ENCODE results near the gene NFE2L2.

Gene NFE2L2

GRCh38 chr2:177302552-177302951 lies 38.0 kb upstream of the NFE2L2 start:
- no peak for TF ChIP-seq CTCF (IDR thresholded peaks at IDR 0.05; ENCODE audit: low read depth, low read length)
- no peak overlapping the region for H3K4me3 ChIP-seq (ENCODE audit: low read depth, low read length)

DNA sequence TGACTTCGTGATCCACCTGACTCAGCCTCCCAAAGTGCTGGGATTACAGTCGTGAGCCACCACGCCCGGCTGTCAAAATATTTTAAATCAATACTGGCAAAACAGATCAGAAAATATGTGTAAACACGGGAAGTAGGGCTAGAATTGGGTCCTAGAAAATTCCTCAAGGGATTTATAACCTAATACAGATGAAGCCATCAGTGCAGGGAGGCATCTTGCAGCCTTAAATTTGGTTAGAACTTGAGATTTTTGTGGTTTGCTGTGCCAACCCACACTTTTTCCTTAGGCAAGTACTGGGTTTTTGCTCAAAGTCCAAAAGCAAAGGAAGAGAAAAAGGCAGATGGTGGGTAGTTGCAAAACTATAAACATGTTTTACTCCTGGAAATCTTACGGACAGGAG lies 33.7 kb upstream of the NFE2L2 start:
- no peak overlapping the region for H3K4me3 ChIP-seq (ENCODE audit: low read depth, low read length)
- no peak for TF ChIP-seq CTCF (IDR thresholded peaks at IDR 0.05; ENCODE audit: low read depth, low read length)

- TF ChIP-seq CTCF (IDR thresholded peaks at IDR 0.05; ENCODE audit: low read depth, low read length), result no peak; the same call in 1 of the 2 replicates
- H3K4me3 ChIP-seq (ENCODE audit: low read depth, low read length), result peak overlapping the region; percentile 37
These were observed 31.5 kb upstream of the NFE2L2 start for GRCh38 chr2:177296040-177296439.

DNA sequence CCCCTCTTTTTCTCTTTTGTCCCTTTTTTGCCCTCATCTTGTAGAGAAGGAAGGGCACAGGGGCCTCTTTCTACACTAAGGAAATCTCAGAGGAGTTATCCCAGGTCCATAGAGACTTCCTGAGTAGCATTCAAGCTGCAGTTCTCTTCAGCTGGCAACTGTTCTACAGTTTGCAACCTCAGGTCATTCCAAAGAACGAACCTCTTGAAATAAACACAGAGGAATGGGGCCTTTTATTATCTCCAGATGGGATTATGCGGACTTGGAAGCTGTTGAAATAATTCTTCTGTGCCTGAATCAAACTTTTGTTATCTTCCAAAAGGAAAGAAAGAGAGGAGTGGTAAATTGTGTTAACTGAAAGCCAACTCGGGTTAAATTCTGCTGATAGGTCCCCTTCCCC lies 31.0 kb upstream of the NFE2L2 start:
- H3K4me3 ChIP-seq (ENCODE audit: low read depth, low read length), result peak overlapping the region; percentile 37

DNA sequence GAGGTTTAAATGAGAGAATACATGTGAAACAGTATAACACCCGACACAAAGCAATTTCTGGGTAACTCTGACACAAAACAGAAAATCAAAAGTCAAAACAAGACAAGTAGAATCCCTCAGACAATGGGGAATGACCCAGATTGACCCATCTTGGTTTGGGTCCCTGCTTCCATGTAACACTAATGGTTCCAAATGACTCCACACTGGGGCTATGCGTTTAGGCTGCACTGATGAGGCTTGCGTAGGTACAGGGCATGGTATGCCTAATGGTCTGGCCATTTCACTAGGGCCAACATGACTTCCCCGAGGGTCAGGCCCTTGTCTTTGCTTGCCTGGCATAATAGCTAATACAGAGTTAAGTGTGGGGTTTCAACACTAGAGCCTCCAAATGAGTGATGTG lies 27.2 kb upstream of the NFE2L2 start:
- no peak overlapping the region for H3K4me3 ChIP-seq (ENCODE audit: low read depth, low read length)
- TF ChIP-seq CTCF (IDR thresholded peaks at IDR 0.05; ENCODE audit: low read depth, low read length), result no peak

More for the DNA sequence above, 31.0 kb upstream of the NFE2L2 start:
- TF ChIP-seq CTCF (IDR thresholded peaks at IDR 0.05; ENCODE audit: low read depth, low read length), result no peak

DNA sequence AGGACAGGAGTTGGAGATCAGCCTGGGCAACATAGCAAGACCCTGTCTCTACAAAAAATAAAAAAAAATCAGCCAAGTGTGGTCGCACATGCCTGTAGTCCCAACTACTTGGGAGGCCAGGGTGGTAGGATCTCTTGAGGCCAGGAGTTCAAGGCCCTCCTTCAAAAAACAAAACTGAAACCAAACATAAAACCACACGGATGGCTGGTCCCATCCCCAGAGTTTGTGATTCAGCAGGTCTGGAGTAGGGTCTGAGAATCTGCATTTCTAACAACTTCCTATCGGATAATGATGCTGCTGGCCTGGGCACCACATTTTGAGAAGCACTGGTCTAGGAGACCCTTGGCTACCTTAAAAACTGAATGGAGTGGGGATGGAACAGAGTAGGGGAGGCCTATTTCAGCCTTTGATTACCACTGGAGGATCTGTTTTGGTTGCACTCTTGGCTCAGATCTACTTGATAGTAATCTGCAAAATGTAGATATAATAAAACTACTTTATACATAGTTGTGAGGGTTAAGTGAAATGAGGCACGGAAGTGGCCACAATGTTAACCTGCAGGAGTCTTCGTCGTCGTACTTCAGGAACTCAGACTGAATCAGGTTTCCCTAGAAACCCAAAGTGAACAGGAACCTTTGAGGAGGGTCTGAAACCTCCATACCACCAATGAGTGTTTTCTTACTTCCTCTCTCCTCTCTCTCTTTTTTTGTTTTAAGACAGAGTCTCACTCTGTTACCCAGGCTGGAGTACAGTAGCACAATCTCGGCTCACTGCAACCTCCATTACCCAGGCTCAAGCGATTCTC lies 25.5 kb upstream of the NFE2L2 start:
- TF ChIP-seq CTCF (IDR thresholded peaks at IDR 0.05; ENCODE audit: low read depth, low read length), result no peak
- no peak overlapping the region for H3K4me3 ChIP-seq (ENCODE audit: low read depth, low read length)

- H3K4me3 ChIP-seq (ENCODE audit: low read depth, low read length), result no peak overlapping the region
- TF ChIP-seq CTCF (IDR thresholded peaks at IDR 0.05; ENCODE audit: low read depth, low read length), result no peak
These were observed 23.3 kb upstream of the NFE2L2 start for GRCh38 chr2:177287814-177288213.
